Forelimb muscle (tissue), 1 donor: ENCODE data around the gene GPSM1. TPM values are rescaled to one million over a fixed set of nuclear protein-coding genes. Genes with fewer than 3 reads are reported as not detected.
"Not testable (repeated sequence)": the region's sequence is repeated elsewhere in the genome, so short reads cannot be mapped to it uniquely, and the experiment has no call there.

ENCODE experiments used
- DNase-seq: peaks from one replicate; pipeline ENCODE4 v3.0.0-alpha.2; 2013; ENCODE audit warnings: low read depth
- polyA plus RNA-seq: library from polyadenylated mRNA; unstranded; fragments of 120-200 nt; gene quantifications from one replicate; pipeline ENCODE4 v1.2.1, GENCODE V29; 2013; ENCODE audit not compliant: insufficient read length

Gene GPSM1
- polyA plus RNA-seq, 1 donor = 26.0 TPM

- DNase-seq = no peak
These were observed 68.2 kb downstream of the GPSM1 start for GRCh38 chr9:136395345-136396218.

DNA sequence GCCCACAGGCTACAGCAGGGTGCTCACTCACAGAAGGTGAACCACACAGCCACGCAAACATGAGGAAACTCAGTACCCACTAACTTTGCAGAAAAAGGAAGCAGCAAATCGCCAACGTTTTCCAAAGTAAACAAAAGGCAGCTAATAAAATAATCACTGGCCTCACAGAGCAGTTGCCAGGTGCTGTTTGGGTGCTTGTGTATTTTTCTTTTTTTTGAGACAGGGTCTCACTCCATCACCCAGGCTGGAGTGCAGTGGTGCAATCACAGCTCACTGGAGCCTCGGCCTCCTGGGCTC is 68.8 kb downstream of the GPSM1 start:
- DNase-seq = no peak

DNA sequence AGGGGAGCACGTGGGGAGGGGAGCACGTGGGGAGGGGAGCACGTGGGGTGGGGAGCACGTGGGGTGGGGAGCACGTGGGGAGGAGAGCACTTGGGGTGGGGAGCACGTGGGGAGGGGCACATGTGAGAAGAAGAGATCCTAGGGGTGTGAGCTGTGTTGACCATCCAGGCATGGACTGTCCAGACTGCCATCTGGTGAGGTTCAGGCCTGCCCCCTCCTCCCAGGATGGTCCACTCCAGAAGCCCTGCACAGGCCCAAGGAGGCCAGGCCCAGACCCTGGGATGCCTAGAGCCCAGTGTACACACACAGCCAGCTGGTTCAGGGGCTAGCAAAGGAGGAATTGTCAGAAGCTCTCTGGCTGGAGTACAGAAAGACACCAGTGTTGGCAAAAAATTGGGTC is 70.3 kb downstream of the GPSM1 start:
- no peak for DNase-seq

- DNase-seq = no peak
These were observed 70.9 kb downstream of the GPSM1 start for GRCh38 chr9:136398286-136398685.

DNA sequence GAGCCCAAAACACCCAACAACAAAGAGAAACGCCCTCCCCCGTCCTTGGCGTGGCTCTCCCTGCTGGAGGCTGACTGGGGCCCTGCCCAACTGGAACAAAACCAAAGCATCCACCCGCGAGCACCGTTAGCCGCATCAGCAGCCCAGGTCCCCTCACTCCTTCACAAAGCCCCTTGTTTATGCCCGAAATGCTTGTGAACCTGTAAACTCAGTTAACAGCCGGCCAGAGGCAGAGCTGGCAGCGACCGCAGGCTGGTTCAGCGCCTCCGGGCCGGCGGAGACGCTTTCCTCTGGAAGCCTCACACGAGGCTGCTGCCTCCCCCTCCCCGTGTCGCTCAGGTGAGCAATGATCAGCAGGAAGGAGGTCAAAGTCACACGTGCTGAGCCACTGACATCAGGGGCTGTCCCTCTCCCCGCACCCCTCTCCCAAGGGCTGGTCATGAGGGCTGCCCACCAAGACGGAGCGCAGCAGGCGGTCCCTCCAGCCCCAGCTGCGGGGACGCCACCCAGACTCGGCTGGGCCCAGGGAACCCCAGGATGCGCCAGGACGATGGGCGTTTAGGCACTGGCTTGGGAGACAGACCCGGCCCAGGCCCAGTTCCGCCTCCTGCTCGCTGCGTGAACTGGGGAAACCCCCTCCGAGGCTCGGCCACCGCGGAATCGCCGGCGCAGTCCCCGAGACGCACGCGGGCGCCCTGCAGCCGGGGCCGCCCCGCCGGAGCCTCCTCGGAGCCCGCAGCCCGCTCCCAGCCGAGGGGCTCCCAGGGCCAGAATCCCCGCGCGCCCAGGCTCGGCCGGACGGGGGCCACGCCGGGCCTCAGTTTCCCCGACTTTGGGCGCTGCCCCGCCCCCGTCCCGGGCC is 72.1 kb downstream of the GPSM1 start:
- DNase-seq = no peak

DNA sequence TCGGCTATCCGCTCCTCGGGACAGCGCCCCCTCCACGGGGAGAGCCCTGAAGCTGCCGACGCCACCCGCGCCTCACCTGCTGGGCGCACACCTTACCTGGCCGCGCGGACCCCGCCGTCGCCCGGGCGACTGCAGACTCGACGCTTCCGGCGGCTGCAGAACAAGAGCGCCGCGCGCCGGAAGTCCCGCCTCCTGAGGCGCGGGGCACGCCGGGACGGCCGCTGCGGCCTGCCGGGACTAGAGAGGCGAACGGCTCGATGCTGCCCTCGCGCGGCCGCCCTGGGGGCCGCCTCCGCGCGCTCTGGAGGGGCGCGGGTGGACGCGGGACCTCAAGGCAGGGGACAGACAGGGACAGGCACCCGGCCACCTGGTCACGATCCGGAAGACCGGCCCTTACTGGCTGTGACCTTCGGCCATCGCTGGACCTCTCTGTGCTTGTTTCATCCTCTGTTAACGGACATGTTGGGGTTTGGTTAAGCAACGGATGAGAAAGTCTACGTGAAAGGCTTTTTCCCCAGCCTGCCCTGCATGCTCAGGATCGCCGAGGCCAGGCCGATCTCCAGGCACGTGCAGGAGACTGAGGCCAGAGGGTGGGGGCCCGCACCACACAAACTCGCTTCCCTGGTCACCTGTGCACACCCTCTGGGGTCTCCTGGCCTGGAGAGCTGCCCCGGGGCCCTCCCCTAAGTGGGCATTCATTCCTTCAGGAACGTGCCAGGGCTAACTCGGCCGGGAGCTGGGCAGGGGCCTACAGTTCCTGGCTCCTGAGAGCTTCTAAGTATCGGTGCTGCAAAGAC is 72.9 kb downstream of the GPSM1 start, which contains the start of gene SNAPC4:
SNAPC4 (minus strand) TSS at position 133 of the 797 bp plus-strand sequence. CDS start 1,742 bp downstream, outside the sequence.
- peak; percentile 62 for DNase-seq

GRCh38 chr9:136401173-136401922 is 74.0 kb downstream of the GPSM1 start:
- DNase-seq = no peak

GRCh38 chr9:136402067-136402466 is 74.7 kb downstream of the GPSM1 start:
- DNase-seq = no peak

- DNase-seq = no peak
These were observed 76.2 kb downstream of the GPSM1 start for GRCh38 chr9:136403538-136403914.

GRCh38 chr9:136403915-136404800 is 76.8 kb downstream of the GPSM1 start:
- DNase-seq = no peak

DNA sequence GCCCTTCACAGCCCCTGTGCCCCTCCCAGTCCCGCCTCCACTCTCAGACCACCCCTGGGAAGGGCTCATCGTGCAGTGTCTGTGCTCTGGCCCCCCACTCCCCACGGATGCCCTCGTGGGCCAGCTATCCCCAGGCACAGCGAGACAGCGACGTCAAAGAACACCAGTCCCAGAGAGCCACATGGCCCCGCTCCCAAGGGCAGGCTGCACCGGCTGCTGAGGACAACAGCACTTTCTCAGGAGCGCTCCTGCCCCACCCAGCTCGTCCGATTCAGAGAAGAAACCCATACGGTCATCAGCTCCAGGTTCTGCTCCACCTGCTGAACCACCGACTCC is 77.4 kb downstream of the GPSM1 start:
- DNase-seq = no peak

DNA sequence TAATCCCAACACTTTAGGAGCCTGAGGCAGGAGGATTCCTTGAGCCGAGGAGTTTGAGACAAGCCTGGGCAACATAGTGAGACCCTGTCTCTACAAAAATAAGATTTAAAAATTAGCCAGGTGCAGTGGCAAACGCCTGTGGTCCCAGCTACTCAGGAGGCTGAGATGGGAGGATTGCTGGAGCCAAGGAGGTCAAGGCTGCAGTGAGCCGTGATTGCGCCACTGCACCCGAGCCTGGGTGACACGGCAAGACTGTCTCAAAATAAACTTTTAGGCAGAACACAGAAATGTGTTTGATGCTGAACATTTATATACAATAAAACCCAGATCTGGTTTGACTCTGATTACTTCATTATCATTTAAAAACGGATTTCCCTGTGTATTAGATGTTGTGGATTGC is 78.1 kb downstream of the GPSM1 start:
- DNase-seq = no peak

- DNase-seq = not testable (repeated sequence)
These were observed 78.6 kb downstream of the GPSM1 start for GRCh38 chr9:136405904-136406303.

- not testable (repeated sequence) for DNase-seq
These were observed 79.7 kb downstream of the GPSM1 start for GRCh38 chr9:136407061-136407460.

DNA sequence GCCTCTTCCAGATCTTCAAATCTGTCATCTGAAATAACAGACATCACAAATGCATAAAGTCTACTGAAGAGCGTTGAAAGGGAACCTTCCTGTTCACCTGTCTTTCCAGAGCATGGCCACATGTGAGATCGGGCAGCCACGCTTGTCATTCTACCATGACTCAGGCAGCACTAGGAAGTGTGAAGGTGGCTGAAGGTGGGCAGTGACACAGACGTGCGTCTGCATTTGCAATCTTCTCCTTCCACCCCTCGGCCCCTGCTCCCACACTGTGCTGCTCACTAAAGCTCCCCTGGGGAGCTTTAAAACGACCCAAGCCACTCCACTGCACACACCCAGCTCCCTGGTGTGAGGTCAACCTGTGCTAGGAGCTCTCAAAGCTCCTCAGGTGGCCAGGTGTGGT is 80.6 kb downstream of the GPSM1 start:
- DNase-seq = no peak

Other genes with a start within 250 kb of the GPSM1 start
- 15.2 TPM for gene NACC2, start 232.2 kb upstream of the GPSM1 start, polyA plus RNA-seq
- 21.1 TPM for gene TMEM250, start 208.7 kb upstream of the GPSM1 start, polyA plus RNA-seq
- gene LHX3, start 122.4 kb upstream of the GPSM1 start, polyA plus RNA-seq = not detected
- gene QSOX2, start 81.7 kb upstream of the GPSM1 start, polyA plus RNA-seq = 6.6 TPM
- 0.06 TPM for gene CCDC187, start 23.4 kb upstream of the GPSM1 start, polyA plus RNA-seq
- 7.4 TPM for gene DNLZ, start 36.2 kb downstream of the GPSM1 start, polyA plus RNA-seq
- 0.82 TPM for gene CARD9, start 46.1 kb downstream of the GPSM1 start, polyA plus RNA-seq
- 5.4 TPM for gene SNAPC4, start 72.6 kb downstream of the GPSM1 start, polyA plus RNA-seq
- 29.3 TPM for gene ENTR1, start 83.1 kb downstream of the GPSM1 start, polyA plus RNA-seq
- 35.3 TPM for gene PMPCA, start 83.1 kb downstream of the GPSM1 start, polyA plus RNA-seq
- gene INPP5E, start 112.3 kb downstream of the GPSM1 start, polyA plus RNA-seq = 10.9 TPM
- gene SEC16A, start 155.5 kb downstream of the GPSM1 start, polyA plus RNA-seq = 30.9 TPM
- 24.8 TPM for gene NOTCH1, start 218.5 kb downstream of the GPSM1 start, polyA plus RNA-seq